T-helper 2 cell treated with Interferon-gamma antibody and Interleukin-4, amounts not matched to agents 5 μg/mL and 100 μg/mL, for 36 hours (primary cell): Measurements from ENCODE around the gene VAV2.

ENCODE experiments used
- DNase-seq: peaks from one replicate; pipeline ENCODE4 v3.0.0; 2021; ENCODE audit warnings: low spot score
- H3K27ac Mint-ChIP-seq: one replicate; pipeline ENCODE4 v1.8.0; 2021; ENCODE audit warnings: mild to moderate bottlenecking, mixed read lengths
- H3K27me3 Mint-ChIP-seq: one replicate; pipeline ENCODE4 v1.8.0; 2021; ENCODE audit warnings: low read depth, mixed read lengths
- H3K36me3 Mint-ChIP-seq: one replicate; pipeline ENCODE4 v1.8.0; 2021; ENCODE audit warnings: low read depth, mixed read lengths
- H3K4me1 Mint-ChIP-seq: one replicate; pipeline ENCODE4 v1.8.0; 2021; ENCODE audit warnings: low read depth, mixed read lengths
- H3K4me3 Mint-ChIP-seq: one replicate; pipeline ENCODE4 v1.8.0; 2022; ENCODE audit warnings: mild to moderate bottlenecking, moderate library complexity, mixed read lengths
- H3K9me3 Mint-ChIP-seq: one replicate; pipeline ENCODE4 v1.8.0; 2021; ENCODE audit warnings: mixed read lengths

VAV2 gene

DNA sequence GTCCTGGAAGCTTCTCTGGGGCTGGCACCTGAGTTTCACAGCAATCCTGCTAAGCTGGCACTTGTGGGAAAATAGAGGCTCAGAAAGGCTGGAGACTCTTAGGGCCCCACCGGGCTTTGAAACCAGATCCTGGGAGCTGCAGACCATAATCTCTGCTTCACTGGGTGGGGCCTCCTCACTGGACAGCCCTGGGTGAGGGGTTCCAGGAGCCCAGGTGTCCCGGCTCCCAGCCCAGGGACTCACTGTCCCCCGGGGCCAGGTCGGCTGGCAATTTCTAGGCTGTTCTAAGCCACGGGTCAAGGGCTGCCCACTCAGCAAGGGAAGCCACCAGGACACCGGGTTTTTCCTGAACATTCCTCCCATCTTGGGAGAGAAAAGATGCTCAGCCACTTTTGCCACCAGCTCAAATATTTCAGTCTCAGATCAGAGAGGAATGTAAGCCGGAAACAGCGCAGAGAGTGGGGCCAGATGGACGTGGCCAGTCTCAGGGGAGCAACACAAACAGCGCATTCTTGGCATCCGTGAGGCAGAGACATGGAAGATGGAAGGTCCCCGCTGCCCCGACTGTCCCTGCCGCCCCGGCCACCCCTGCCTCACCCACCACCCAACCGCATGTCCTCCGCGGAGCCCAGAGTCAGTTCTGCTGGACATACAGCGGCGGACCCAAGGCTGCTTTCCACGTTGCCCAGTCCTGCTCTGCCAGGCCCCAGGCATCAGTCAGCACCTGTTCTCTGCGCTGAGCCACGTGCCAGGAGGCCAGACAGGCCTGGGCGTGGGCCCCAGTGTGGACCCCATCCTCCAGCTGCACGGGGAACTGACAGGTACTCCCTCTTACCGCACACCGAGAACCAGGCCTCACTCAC lies 72.6 kb downstream of the VAV2 start:
- no peak for DNase-seq
- Mint-ChIP-seq H3K36me3 (no peaks in the 10 kb centered on the region), H3K4me3 (no peak overlapping the region), H3K27me3 (peaks cover 2% of the 10 kb centered on the region), H3K27ac (no peak overlapping the region), H3K4me1 (no peaks in the 10 kb centered on the region), H3K9me3 (no peaks in the 10 kb centered on the region)

DNA sequence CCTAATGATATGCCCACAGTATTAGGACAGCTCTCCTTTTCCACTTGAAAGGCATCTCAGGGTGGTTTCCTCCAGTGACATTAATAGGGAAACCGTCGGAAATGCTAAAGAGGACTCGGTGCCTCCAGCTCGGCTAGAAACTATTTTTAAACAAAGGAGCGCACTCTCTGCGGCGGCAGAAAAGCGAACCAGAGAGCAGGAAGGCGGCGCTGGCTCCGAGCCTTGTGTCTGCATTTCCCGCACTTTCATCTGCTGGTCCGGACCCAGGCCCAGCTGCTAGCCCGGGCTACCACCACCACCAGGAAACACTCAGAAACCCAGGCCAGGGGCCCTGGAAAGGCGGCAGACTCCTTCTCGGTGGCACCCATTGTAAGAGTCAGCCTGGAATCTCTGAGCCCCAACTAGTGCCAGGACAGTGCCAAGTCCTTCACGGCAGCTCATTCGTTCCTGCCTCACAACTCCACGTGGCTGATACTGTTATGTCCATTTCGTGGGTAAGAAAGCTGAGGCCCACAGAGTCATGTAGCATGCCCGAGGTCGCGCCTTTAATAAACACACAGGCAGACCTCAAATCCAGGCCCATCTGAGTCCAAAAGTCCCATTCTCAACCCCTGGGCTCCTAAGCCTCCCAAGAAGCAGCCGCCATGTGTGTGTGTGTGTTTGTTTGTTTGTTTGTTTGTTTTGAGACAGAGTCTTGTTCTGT lies 73.9 kb downstream of the VAV2 start:
- Mint-ChIP-seq H3K4me1 (no peaks in the 10 kb centered on the region), H3K27ac (no peak overlapping the region), H3K4me3 (no peak overlapping the region), H3K9me3 (no peaks in the 10 kb centered on the region), H3K36me3 (no peaks in the 10 kb centered on the region), H3K27me3 (peaks cover 2% of the 10 kb centered on the region)
- DNase-seq = no peak

DNA sequence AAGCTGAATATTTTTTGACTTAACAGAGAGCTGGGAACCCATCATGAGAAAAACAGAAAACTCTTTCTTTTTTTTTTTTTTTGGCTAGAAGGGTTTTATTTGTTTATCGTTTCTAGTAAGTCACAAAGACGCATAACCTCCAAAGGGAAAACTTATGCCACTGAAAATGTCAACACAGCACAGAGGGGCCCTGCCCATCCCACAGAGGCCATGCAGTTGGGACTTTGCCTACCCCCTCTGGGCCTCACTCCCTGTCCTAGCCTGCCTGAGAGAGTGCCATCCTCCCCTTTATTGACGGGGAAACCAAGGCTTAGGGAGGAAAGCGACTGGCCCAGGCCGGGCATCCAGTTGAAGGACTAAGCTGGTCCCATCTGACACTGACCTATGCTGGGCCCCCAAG lies 74.7 kb downstream of the VAV2 start:
- H3K9me3 Mint-ChIP-seq = no peaks in the 10 kb centered on the region
- no peak for DNase-seq

DNA sequence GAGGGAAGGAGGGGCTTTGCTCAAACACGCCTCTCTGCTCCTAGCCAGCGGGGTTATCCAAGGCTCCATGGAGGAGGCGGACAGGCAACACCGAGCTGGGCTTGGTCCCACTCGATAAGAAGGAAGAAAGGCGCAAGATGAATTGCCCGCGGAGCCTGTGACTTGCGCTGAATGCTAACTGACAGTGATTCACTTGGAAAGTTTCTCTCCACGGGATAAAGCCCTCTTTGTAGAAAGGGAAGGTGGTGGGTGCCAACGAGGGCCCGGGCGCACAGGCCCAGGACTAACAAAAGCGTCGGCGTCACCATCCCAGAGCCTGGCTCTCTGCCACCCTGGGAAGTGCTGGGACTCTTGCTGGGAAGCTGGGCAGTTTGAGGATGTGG lies 76.0 kb downstream of the VAV2 start:
- no peaks in the 10 kb centered on the region for H3K4me1 Mint-ChIP-seq
- H3K4me3 Mint-ChIP-seq = no peak overlapping the region
- H3K27me3 Mint-ChIP-seq = peaks cover 2% of the 10 kb centered on the region
- DNase-seq = no peak
- H3K9me3 Mint-ChIP-seq = no peaks in the 10 kb centered on the region
- H3K27ac Mint-ChIP-seq = no peak overlapping the region
- H3K36me3 Mint-ChIP-seq = no peaks in the 10 kb centered on the region

More for the DNA sequence above, 74.7 kb downstream of the VAV2 start:
- H3K27me3 Mint-ChIP-seq = peaks cover 2% of the 10 kb centered on the region
- H3K4me1 Mint-ChIP-seq = no peaks in the 10 kb centered on the region
- H3K36me3 Mint-ChIP-seq = no peaks in the 10 kb centered on the region
- H3K4me3 Mint-ChIP-seq = no peak overlapping the region
- H3K27ac Mint-ChIP-seq = no peak overlapping the region

DNA sequence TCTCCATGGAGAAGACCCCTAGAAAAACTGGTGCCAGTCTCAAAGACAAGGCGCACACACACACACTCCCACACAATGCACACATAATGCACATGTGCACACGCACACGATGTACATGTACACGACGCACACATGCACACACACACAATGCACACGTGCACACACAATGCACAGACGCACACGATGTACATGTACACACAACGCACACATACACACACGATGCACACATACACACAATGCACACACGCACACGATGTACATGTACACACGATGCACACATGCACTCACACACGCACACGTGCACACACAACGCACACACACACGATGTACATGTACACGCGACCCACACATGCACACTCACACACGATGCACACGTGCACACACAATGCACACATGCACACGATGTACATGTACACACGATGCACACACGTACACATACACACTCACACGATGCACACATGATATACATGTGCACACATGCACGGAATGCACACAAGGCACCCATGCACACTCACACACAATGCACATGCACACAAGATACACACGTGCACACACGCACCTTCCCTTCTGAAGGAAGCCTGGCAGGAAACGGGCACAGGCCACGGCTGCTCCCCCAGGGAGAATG lies 76.5 kb downstream of the VAV2 start:
- H3K27ac Mint-ChIP-seq = no peak overlapping the region
- no peaks in the 10 kb centered on the region for H3K36me3 Mint-ChIP-seq
- no peak for DNase-seq
- no peaks in the 10 kb centered on the region for H3K9me3 Mint-ChIP-seq
- H3K4me3 Mint-ChIP-seq = no peak overlapping the region
- no peaks in the 10 kb centered on the region for H3K4me1 Mint-ChIP-seq
- H3K27me3 Mint-ChIP-seq = peaks cover 2% of the 10 kb centered on the region

DNA sequence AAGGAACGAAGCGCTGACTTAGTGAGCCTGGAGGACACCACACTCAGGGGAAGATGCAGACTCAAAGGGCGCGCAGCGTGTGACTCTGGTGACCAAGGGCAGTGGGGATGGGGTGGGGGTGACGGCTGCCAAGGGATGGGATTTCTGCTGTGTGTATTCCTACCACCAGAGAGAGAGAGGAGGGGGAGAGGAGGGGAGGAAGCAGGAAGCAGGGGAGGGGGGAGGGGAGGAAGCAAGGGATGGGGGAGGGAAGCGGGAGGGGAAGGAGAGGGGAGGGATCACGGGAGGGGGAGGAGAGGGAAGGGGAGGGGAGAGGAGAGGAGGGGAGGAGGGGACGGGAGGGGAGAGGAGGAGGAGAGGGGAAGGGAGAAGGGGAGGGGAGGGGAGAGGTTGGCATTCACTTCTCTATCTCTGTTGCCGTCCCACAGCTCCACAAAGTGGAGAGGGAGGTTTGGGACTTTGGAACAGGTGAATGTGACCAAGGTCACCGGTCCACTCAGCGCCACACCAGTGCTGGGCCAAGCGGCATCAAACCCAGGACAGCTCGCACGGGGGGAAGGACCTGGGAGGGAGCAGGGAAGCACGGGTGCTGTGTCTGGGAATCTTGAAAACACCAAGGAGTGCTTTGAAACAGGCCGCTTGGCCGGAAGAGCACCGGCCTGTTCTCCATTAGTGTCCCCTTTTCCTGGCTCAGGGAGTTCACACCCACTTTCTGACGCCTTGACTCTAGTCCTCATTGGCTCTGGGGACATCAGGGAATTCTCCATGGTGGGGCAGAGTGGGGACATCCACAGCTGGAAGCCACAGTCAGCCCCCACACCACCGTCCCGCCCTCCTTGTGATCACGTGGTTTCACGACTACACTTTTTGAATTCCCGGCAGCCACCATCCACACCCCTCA lies 77.4 kb downstream of the VAV2 start:
- no peaks in the 10 kb centered on the region for H3K9me3 Mint-ChIP-seq
- no peak for DNase-seq
- H3K4me1 Mint-ChIP-seq = no peaks in the 10 kb centered on the region
- H3K36me3 Mint-ChIP-seq = no peaks in the 10 kb centered on the region
- H3K27ac Mint-ChIP-seq = no peak overlapping the region
- peaks cover 2% of the 10 kb centered on the region for H3K27me3 Mint-ChIP-seq
- H3K4me3 Mint-ChIP-seq = no peak overlapping the region

DNA sequence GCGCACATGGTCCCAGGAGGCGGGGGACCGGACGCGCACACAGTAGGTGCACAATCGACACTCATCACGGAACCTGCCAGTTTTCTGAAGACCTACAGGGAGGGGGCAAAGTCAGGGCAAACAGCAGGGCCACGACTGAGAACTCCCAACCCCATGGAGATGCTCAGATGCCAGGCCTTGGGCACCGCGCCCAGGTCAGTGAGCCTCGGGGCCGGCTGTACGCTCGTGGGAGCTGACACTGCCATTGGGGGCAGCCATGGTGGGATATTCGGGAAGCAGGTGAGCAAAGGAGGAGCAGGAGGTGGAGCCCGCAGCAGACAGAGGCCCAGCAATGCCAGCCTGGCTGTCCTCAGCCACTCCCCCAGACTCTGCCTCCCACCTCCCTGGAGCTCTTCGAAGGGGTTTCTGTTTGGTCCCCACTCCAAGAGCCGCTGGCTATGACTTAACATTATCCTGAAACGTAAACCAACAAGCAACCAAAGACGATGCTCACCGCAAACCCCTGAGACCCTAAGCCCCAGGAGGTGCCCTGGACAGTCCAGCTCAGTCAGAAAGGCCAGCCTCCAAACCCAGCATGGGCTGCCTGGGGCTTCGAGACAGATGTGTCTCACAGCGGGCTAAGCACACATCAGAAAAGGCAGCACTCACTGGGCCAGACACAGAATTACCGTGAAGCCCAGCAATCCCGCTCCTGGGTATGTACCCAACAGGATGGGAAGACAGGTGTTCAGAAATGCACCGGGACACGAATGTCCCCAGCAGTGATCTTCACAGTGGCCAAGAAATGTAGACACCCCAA lies 78.4 kb downstream of the VAV2 start:
- H3K36me3 Mint-ChIP-seq = no peaks in the 10 kb centered on the region
- no peak for DNase-seq
- peaks cover 2% of the 10 kb centered on the region for H3K27me3 Mint-ChIP-seq
- no peak overlapping the region for H3K27ac Mint-ChIP-seq
- H3K4me3 Mint-ChIP-seq = no peak overlapping the region
- H3K4me1 Mint-ChIP-seq = no peaks in the 10 kb centered on the region
- H3K9me3 Mint-ChIP-seq = no peaks in the 10 kb centered on the region

DNA sequence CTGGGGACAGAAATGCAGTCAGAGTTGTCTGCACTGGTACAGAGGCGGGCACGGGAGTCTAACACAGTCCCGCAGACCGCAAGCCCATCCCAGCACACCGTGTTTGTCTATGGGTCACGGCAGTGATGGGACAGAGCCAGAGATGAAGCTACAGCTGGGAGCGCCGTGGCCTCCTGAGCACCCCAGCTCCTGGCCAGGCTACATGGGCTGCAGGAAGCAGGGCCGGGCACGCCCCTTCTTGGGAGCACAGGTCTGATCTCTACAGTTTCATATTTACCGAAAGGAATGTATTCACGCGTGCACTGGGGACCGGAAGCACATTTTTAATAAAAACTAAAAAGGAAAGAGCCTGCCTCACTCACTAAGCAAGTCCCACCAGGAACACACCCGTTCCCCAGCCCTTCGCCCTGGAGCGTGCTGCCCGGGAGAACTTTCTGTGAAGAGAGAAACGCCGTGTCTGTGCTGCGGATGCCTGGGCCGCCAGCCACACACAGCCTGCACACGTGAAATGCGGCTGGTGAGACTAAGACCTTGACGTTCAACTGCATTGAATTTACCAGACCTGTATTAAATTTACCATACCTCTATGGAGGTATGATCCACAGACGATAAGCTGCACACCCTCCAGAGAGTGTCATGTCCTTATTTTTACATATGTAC lies 81.1 kb downstream of the VAV2 start:
- no peak overlapping the region for H3K4me3 Mint-ChIP-seq

DNA sequence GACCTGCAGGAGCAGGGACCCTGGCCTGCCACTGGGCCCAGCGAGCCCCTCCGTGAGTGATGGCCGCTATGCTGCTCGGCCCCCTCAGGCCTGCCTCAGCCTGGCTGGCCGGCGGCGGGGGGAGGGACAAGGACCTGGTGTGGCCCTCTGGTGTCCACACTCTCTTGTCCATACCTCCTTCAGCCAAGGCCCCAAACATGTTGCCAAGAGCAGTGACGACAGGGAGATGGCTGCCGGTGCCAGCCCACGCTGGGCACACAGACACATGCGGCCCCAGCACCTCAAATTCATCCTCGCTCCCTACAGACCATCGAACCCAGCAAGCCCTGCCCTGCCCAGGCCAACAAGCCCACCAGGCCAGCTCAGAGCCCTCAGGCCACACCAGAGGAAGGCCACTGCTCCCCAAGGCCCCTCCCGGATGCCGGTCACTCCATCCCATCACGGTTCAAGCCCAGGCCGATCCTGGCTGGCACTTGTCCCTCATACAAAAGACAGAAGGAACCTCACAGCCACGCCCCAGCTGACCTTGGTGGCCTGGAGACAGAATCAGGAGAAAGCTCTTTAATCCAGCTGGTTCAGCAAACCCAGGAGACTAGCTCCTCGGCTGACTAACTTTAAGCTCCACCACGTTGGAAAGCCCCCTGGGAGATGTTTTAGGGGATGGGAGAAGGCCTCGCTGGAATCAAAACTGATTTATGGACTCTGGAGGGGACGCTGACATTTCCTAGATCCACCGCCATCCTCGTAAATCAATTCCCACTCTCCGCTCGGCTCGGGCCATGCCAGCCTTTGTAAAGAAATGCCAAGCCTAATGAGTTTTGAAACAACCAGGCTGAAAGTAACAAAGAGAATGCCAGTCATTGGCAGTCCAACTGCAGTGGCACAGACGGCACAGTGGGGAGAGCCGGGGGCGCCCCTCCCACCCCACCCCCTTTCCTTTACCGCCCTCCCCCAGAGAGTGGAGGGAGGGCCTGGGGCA lies 84.9 kb downstream of the VAV2 start:
- H3K4me3 Mint-ChIP-seq = no peak overlapping the region
- no peaks in the 10 kb centered on the region for H3K4me1 Mint-ChIP-seq
- no peaks in the 10 kb centered on the region for H3K36me3 Mint-ChIP-seq
- H3K27ac Mint-ChIP-seq = no peak overlapping the region
- no peaks in the 10 kb centered on the region for H3K9me3 Mint-ChIP-seq
- DNase-seq = no peak
- no peaks in the 10 kb centered on the region for H3K27me3 Mint-ChIP-seq

More for the DNA sequence above, 81.1 kb downstream of the VAV2 start:
- Mint-ChIP-seq H3K36me3 (no peaks in the 10 kb centered on the region), H3K27ac (no peak overlapping the region), H3K9me3 (no peaks in the 10 kb centered on the region), H3K4me1 (no peaks in the 10 kb centered on the region), H3K27me3 (no peaks in the 10 kb centered on the region)
- no peak for DNase-seq

DNA sequence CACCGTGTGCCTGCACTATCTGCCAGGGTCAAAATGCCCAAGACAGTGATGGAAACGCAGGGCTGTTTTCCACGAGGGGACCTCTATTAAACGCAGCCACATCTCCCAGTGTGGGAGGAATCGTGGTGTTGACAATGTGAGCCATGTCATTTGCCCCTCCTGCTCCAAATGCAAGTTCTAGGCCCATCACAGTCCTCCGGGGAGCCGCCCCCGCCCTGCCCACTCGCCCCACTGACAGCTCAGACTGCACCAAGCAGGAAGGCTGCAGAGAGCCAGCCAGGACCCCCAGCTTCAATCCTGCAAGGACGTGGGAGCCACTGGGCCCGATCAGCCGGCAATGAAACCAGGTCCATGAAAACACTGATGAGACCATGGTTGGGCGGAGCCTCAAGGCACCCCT lies 85.9 kb downstream of the VAV2 start:
- Mint-ChIP-seq H3K4me1 (no peaks in the 10 kb centered on the region), H3K4me3 (no peak overlapping the region), H3K9me3 (no peaks in the 10 kb centered on the region), H3K27ac (no peak overlapping the region), H3K36me3 (no peaks in the 10 kb centered on the region), H3K27me3 (no peaks in the 10 kb centered on the region)
- DNase-seq = no peak

DNA sequence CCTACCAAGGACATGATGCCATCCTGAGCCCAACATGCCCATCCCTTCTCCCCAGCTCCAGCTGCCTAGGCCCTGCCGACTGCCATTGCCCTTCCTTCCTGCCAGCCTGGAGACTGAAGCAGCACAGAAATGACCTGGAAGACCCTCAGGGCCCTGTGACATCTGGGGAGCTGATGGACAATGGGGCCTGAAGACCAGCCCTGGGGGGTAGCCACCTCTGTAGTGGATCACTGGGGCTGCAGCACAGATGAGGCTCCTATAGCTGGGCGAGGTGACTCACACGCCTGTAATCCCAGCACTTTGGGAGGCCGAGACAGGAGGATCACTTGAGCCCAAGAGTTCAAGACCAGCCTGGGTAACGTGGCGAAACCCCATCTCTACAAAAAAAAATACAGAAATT lies 86.6 kb downstream of the VAV2 start:
- no peak overlapping the region for H3K27ac Mint-ChIP-seq
- DNase-seq = no peak
- H3K4me3 Mint-ChIP-seq = no peak overlapping the region
- H3K36me3 Mint-ChIP-seq = no peaks in the 10 kb centered on the region
- no peaks in the 10 kb centered on the region for H3K27me3 Mint-ChIP-seq
- no peaks in the 10 kb centered on the region for H3K4me1 Mint-ChIP-seq
- H3K9me3 Mint-ChIP-seq = no peaks in the 10 kb centered on the region
